ENCODE results near the gene SMARCB1.

SMARCB1 gene

DNA sequence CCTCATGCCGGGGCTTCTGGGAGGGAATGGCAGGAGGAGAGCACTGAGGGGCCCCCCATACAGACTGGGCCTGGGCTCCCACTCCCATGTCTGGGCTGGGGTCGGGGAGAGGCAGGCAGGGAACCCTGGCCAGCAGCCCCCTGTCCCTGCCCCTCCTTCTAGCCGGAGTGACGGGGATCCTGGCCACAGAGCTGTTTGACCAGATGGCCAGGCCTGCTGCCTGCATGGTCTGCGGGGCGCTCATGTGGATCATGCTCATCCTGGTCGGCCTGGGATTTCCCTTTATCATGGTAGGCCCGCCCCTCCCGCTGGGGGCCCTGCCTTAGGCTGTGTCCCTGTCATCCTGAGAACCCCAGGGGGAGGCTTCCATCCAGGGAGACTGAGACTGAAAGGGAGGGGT lies 97.4 kb downstream of the SMARCB1 start:
- DNase-seq (ENCODE audit: low read depth): no peak

Measured in T follicular helper cell (primary cell).